H1 (cell line): ENCODE measurements around the gene RPS6KA2. TPM values are rescaled to one million over a fixed set of nuclear protein-coding genes. Genes with fewer than 3 reads are reported as not detected.

Experiments
- CTCF ChIA-PET: fragments of 300-600 bp; sonication (Branson Sonifier 250); formaldehyde crosslinking; loops from one replicate; lab custom pipeline; 2021; ENCODE audit not compliant: partially characterized antibody; lab: Charles Lee
- POLR2A ChIA-PET: fragments of 300-600 bp; sonication (Branson Sonifier 250); formaldehyde crosslinking; loops from one replicate; lab custom pipeline; 2021; ENCODE audit warnings: inconsistent platforms; ENCODE audit not compliant: partially characterized antibody; lab: Charles Lee
- DNase-seq, 2 experiments: peaks; one replicate each; pipeline versions ENCODE4 v3.0.0 to v3.0.0-alpha.2; 2010 to 2022; ENCODE audit warnings: low spot score in 2 of 2, low read depth in 1 of 2, mixed read lengths in 1 of 2
- FAIRE-seq: peaks from 2 replicates; lab custom pipeline; 2011; peaks lifted over from hg19 to GRCh38; lab: Jason Lieb, UNC
- H2AFZ ChIP-seq: 2 replicates; pipeline ENCODE4 v1.8.1; 2012; ENCODE audit warnings: low read length, inconsistent platforms
- H2AK5ac ChIP-seq: 2 replicates; pipeline ENCODE4 v1.6.1; 2013; ENCODE audit warnings: low read depth, low read length
- H2BK120ac ChIP-seq: replicated peaks from 2 replicates; pipeline ENCODE3; 2013; ENCODE audit warnings: low read depth, low read length, inconsistent platforms
- H2BK12ac ChIP-seq: 2 replicates; pipeline ENCODE4 v1.6.1; 2013; ENCODE audit warnings: low read depth, low read length
- H2BK15ac ChIP-seq: 2 replicates; pipeline ENCODE4 v1.6.1; 2013; ENCODE audit warnings: low read length
- H2BK20ac ChIP-seq: 2 replicates; pipeline ENCODE4 v1.6.1; 2013; ENCODE audit warnings: low read length
- H2BK5ac ChIP-seq: 2 replicates; pipeline ENCODE4 v1.6.1; 2013; ENCODE audit warnings: low read depth, low read length
- H3K14ac ChIP-seq: 2 replicates; pipeline ENCODE4 v1.6.1; 2013; ENCODE audit warnings: inconsistent platforms; ENCODE audit not compliant: insufficient read length
- H3K18ac ChIP-seq: 2 replicates; pipeline ENCODE4 v1.6.1; 2013; ENCODE audit warnings: low read length; ENCODE audit errors: extremely low read depth
- H3K23ac ChIP-seq: 2 replicates; pipeline ENCODE4 v1.6.1; 2013; ENCODE audit warnings: inconsistent platforms; ENCODE audit not compliant: insufficient read length
- H3K23me2 ChIP-seq: 2 replicates; pipeline ENCODE4 v1.6.1; 2013; ENCODE audit warnings: low read depth, low read length
- H3K27ac ChIP-seq: 2 replicates; pipeline ENCODE4 v1.6.1; 2011; ENCODE audit warnings: low read depth, low read length, inconsistent platforms
- H3K27me3 ChIP-seq, 4 experiments: replicated peaks in 1 of 4; 1 replicate in 1 of 4; 2 replicates in 3 of 4; pipeline versions ENCODE4 v1.6.1 to v1.8.1; 2011 to 2013; ENCODE audit warnings: low read length in 3 of 4, mild to moderate bottlenecking in 3 of 4, inconsistent platforms in 2 of 4, mixed read lengths in 2 of 4, moderate library complexity in 1 of 4; ENCODE audit not compliant: control insufficient read depth in 3 of 4, insufficient read depth in 3 of 4; ENCODE audit errors: extremely low read depth in 1 of 4
- H3K36me3 ChIP-seq, 4 experiments: 2 replicates each; pipeline versions ENCODE4 v1.6.1 to v1.8.1; 2011 to 2013; ENCODE audit warnings: mild to moderate bottlenecking in 4 of 4, low read length in 3 of 4, moderate library complexity in 2 of 4, control low read depth in 1 of 4, inconsistent platforms in 1 of 4; ENCODE audit not compliant: insufficient read depth in 4 of 4, control insufficient read depth in 2 of 4
- H3K4ac ChIP-seq: replicated peaks from 2 replicates; pipeline ENCODE3; 2013; ENCODE audit warnings: low read length, low read depth, mixed read lengths, inconsistent platforms; ENCODE audit not compliant: insufficient read length
- H3K4me1 ChIP-seq, 4 experiments: replicated peaks in 1 of 4; 1 replicate in 1 of 4; 2 replicates in 3 of 4; pipeline versions ENCODE4 v1.6.1 to v1.8.1; 2011 to 2013; ENCODE audit warnings: low read length in 3 of 4, inconsistent platforms in 2 of 4, mixed read lengths in 1 of 4; ENCODE audit not compliant: insufficient read depth in 4 of 4, control insufficient read depth in 3 of 4
- H3K4me2 ChIP-seq, 2 experiments: 2 replicates each; pipeline versions ENCODE4 v1.6.1 to v1.8.1; 2011 to 2013; ENCODE audit warnings: low read depth in 2 of 2, low read length in 2 of 2, control low read depth in 1 of 2, inconsistent platforms in 1 of 2, mild to moderate bottlenecking in 1 of 2; ENCODE audit not compliant: insufficient read depth in 1 of 2
- H3K4me3 ChIP-seq, 4 experiments: fragments of 200-600, 300-600 bp in 1 of 4; sonication (generic), shearing (Covaris generic), sonication (Bioruptor Twin) in 1 of 4; 2 replicates each; pipeline versions ENCODE4 v1.5.1 to v1.8.1; 2011 to 2016; ENCODE audit warnings: low read length in 4 of 4, low read depth in 3 of 4, control low read depth in 2 of 4, inconsistent platforms in 2 of 4, mild to moderate bottlenecking in 2 of 4, mixed read lengths in 1 of 4, moderate library complexity in 1 of 4; ENCODE audit not compliant: insufficient read depth in 2 of 4; ENCODE audit errors: extremely low read depth in 1 of 4
- H3K56ac ChIP-seq: replicated peaks from 2 replicates; pipeline ENCODE3; 2013; ENCODE audit warnings: low read depth, mild to moderate bottlenecking, mixed read lengths, low read length, inconsistent platforms; ENCODE audit not compliant: insufficient read length
- H3K79me1 ChIP-seq: 2 replicates; pipeline ENCODE4 v1.6.1; 2013; ENCODE audit warnings: low read depth, low read length, control low read depth
- H3K79me2 ChIP-seq, 2 experiments: 2 replicates each; pipeline versions ENCODE4 v1.6.1 to v1.8.1; 2012 to 2013; ENCODE audit warnings: low read length in 2 of 2, mild to moderate bottlenecking in 2 of 2, inconsistent platforms in 1 of 2; ENCODE audit not compliant: insufficient read depth in 2 of 2, control insufficient read depth in 1 of 2
- H3K9ac ChIP-seq, 4 experiments: replicated peaks in 1 of 4; 1 replicate in 1 of 4; 2 replicates in 3 of 4; pipeline versions ENCODE4 v1.6.1 to v1.8.1; 2011 to 2013; ENCODE audit warnings: low read depth in 3 of 4, low read length in 3 of 4, control low read depth in 2 of 4, mild to moderate bottlenecking in 2 of 4, moderate library complexity in 2 of 4, inconsistent platforms in 1 of 4; ENCODE audit errors: extremely low read depth in 1 of 4
- H3K9me3 ChIP-seq, 2 experiments: 2 replicates each; pipeline versions ENCODE4 v1.6.1 to v1.8.1; 2012 to 2013; ENCODE audit warnings: mild to moderate bottlenecking in 2 of 2, moderate library complexity in 2 of 2, control low read depth in 1 of 2, inconsistent platforms in 1 of 2, low read depth in 1 of 2, low read length in 1 of 2, mixed read lengths in 1 of 2; ENCODE audit not compliant: insufficient read depth in 2 of 2
- H4K20me1 ChIP-seq, 2 experiments: replicated peaks in 1 of 2; 2 replicates each; pipeline versions ENCODE3 to v1.8.1; 2011 to 2013; ENCODE audit warnings: inconsistent platforms in 2 of 2, low read length in 2 of 2, mild to moderate bottlenecking in 1 of 2; ENCODE audit not compliant: insufficient read depth in 2 of 2, control insufficient read depth in 1 of 2
- H4K5ac ChIP-seq: 2 replicates; pipeline ENCODE4 v1.6.1; 2013; ENCODE audit warnings: low read length, low read depth, mixed read lengths, inconsistent platforms; ENCODE audit not compliant: insufficient read length
- H4K8ac ChIP-seq: 2 replicates; pipeline ENCODE4 v1.8.0; 2013; ENCODE audit warnings: mild to moderate bottlenecking, moderate library complexity, low read length, inconsistent platforms; ENCODE audit not compliant: insufficient read depth; ENCODE audit errors: extremely low read depth
- H4K91ac ChIP-seq: replicated peaks from 2 replicates; pipeline ENCODE3; 2013; ENCODE audit warnings: low read length, mixed read lengths, inconsistent platforms; ENCODE audit not compliant: insufficient read length
- BRCA1 ChIP-seq: IDR thresholded peaks from 2 replicates; pipeline ENCODE4 v1.6.1; 2012; ENCODE audit warnings: low read depth, low read length, improper control_type of control experiment
- CREB1 ChIP-seq: IDR thresholded peaks from 2 replicates; pipeline ENCODE4 v1.6.1; 2012; ENCODE audit warnings: inconsistent platforms
- EP300 ChIP-seq, 2 experiments: IDR thresholded peaks; 1 replicate in 1 of 2; 2 replicates in 1 of 2; pipeline ENCODE4 v1.6.1; 2011 to 2012; ENCODE audit warnings: low read depth in 2 of 2, low read length in 2 of 2, mild to moderate bottlenecking in 2 of 2, borderline replicate concordance in 1 of 2, inconsistent platforms in 1 of 2, moderate library complexity in 1 of 2
- JUND ChIP-seq: IDR thresholded peaks from 2 replicates; pipeline ENCODE4 v1.6.1; 2011; ENCODE audit warnings: mild to moderate bottlenecking, improper control_type of control experiment, low read length
- ZNF274 ChIP-seq: IDR thresholded peaks from 2 replicates; pipeline ENCODE4 v1.7.0; 2012; ENCODE audit warnings: low read length, borderline replicate concordance; ENCODE audit errors: extremely low read depth
- whole genome bisulfite sequencing, 2 experiments: shearing (Covaris generic) in 1 of 2; methylation state at CpG; one replicate each; pipeline versions ENCODE4 v1.1.6 to v1.1.7; 2013 to 2015; ENCODE audit warnings: low lambda C conversion rate in 2 of 2, mixed read lengths in 2 of 2, inconsistent platforms in 1 of 2, low coverage in 1 of 2, missing lambda C conversion rate in 1 of 2; ENCODE audit not compliant: insufficient replicate concordance in 2 of 2, insufficient coverage in 1 of 2, insufficient read length in 1 of 2; ENCODE audit errors: extremely low coverage in 1 of 2, missing lambda C conversion rate in 1 of 2; 5-methylcytosine and 5-hydroxymethylcytosine counted together
- polyA plus RNA-seq, 7 experiments: library from polyadenylated mRNA; depleted of rRNA in 3 of 7; stranded (reverse) in 5 of 7; unstranded in 2 of 7; fragments of >200 nt in 5 of 7; fragments of 200-250 nt in 2 of 7; gene quantifications; 1 replicate in 5 of 7; 2 replicates in 1 of 7; 4 replicates in 1 of 7; pipeline versions ENCODE4 v1.2.1 to v1.2.3, GENCODE V29; 2011 to 2013; ENCODE audit warnings: missing spikeins in 2 of 7, mixed read lengths in 2 of 7
- total RNA-seq: library from RNA; stranded (reverse); fragmentation: NEBNext Ultra II Directional; extraction: Animal tissue kit (Norgen Biotek cat#: 25700); gene quantifications from 2 replicates; pipeline ENCODE4 v1.2.1, GENCODE V29; 2021
- TF ChIP-seq, protein P1 (sequence below): IDR thresholded peaks from 2 replicates; pipeline ENCODE4 v1.6.1; 2012; ENCODE audit warnings: inconsistent platforms

The RPS6KA2 gene
- total and polyA plus RNA-seq, 2 of the 8 experiments (the other 6 are each of a cell fraction or from before 2014, with no cell fraction given) = 8.8 to 25.7 TPM

- Histone ChIP-seq H2AK5ac (no peak overlapping the region), H2BK120ac (no peak overlapping the region), H3K18ac (no peak overlapping the region), H3K23ac (no peak overlapping the region), H3K4ac (no peak overlapping the region), H2AFZ (no peak overlapping the region), H3K36me3 (peaks cover 0 to 7% (median 4%) of the 10 kb centered on the region in 4 experiments; a peak in 3 of 8 replicates), H3K9me3 (no peaks in the 10 kb centered on the region), H4K5ac (no peak overlapping the region), H3K4me2 (no peak overlapping the region), H3K4me1 (peaks cover 3 to 8% (median 6%) of the 10 kb centered on the region in 4 experiments; a peak in 6 of 7 replicates), H3K14ac (no peak overlapping the region), H2BK20ac (no peak overlapping the region), H3K79me1 (no peaks in the 10 kb centered on the region), H4K20me1 (no peaks in the 10 kb centered on the region), H2BK5ac (no peak overlapping the region), H3K27ac (no peak overlapping the region), H2BK15ac (no peak overlapping the region), H3K56ac (no peak overlapping the region), H4K91ac (no peak overlapping the region), H2BK12ac (no peak overlapping the region), H3K4me3 (no peak overlapping the region), H3K9ac (no peak overlapping the region), H4K8ac (no peak overlapping the region; the same call in 1 of the 2 replicates), H3K79me2 (no peaks in the 10 kb centered on the region), H3K27me3 (no peaks in the 10 kb centered on the region), H3K23me2 (no peaks in the 10 kb centered on the region)
- 88% methylated on average over 18 of the region's 18 CpGs; no CpG with 5 or more reads in 1 of the 2 experiments for WGBS, 2 experiments
- ChIA-PET CTCF (interaction anchor here (0.5 to 1.5 kb wide), 2 partner anchors 8 to 178 kb away, joined by 3 read pairs; no protein-coding TSS in a partner anchor), POLR2A (no interaction called here)
- DNase-seq (no peak), FAIRE-seq (no peak)
- no peak for TF ChIP-seq JUND
- no peak for TF ChIP-seq ZNF274
- TF ChIP-seq, protein P1, sequence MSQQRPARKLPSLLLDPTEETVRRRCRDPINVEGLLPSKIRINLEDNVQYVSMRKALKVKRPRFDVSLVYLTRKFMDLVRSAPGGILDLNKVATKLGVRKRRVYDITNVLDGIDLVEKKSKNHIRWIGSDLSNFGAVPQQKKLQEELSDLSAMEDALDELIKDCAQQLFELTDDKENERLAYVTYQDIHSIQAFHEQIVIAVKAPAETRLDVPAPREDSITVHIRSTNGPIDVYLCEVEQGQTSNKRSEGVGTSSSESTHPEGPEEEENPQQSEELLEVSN = no peak
- no peak for TF ChIP-seq CREB1
- TF ChIP-seq EP300 (IDR thresholded peaks at IDR 0.05; ENCODE audit: borderline replicate concordance in 1 of 2, low read depth in 2 of 2, low read length in 2 of 2) = no peak
- TF ChIP-seq BRCA1 = no peak
Measured at GRCh38 chr6:166490671-166491500, 136.2 kb downstream of the RPS6KA2 start.
